Activated CD8-positive, alpha-beta T cell treated with anti-CD3 and anti-CD28 coated beads for 36 hours (primary cell): Measurements from ENCODE around the gene TRPC6. TPM values are rescaled to one million over a fixed set of nuclear protein-coding genes. Genes with fewer than 3 reads are reported as not detected.

Experiments used
- ATAC-seq: fragments of 200-7000 bp; cut with Tn5 transposase; one replicate; pipeline ENCODE4 v1.10.0; 2021; ENCODE audit warnings: mild to moderate bottlenecking, moderate library complexity
- CTCF ChIA-PET: fragments of 350-600 bp; sonication (Branson Sonifier 250); formaldehyde crosslinking; loops from one replicate; lab custom pipeline; 2021; ENCODE audit warnings: antibody characterized with exemption; lab: Charles Lee
- POLR2A ChIA-PET: fragments of 350-600 bp; sonication (Branson Sonifier 250); formaldehyde crosslinking; loops from one replicate; lab custom pipeline; 2021; ENCODE audit warnings: antibody characterized with exemption; lab: Charles Lee
- DNase-seq: peaks from one replicate; pipeline ENCODE4 v3.0.0-alpha.2; 2020
- H3K27ac Mint-ChIP-seq: one replicate; pipeline ENCODE4 v1.8.0; 2021; ENCODE audit warnings: mild to moderate bottlenecking, mixed read lengths
- H3K27me3 Mint-ChIP-seq: one replicate; pipeline ENCODE4 v1.8.0; 2021; ENCODE audit warnings: mixed read lengths
- H3K36me3 Mint-ChIP-seq: one replicate; pipeline ENCODE4 v1.8.0; 2021; ENCODE audit warnings: low read depth, mixed read lengths
- H3K4me1 Mint-ChIP-seq: one replicate; pipeline ENCODE4 v1.8.0; 2021; ENCODE audit warnings: low read depth, mixed read lengths
- H3K4me3 Mint-ChIP-seq: one replicate; pipeline ENCODE4 v1.8.0; 2021; ENCODE audit warnings: mild to moderate bottlenecking, moderate library complexity, mixed read lengths
- H3K9me3 Mint-ChIP-seq: one replicate; pipeline ENCODE4 v1.8.0; 2021; ENCODE audit warnings: mixed read lengths
- intact Hi-C: fragments of 100-400 bp; cut with micrococcal nuclease; formaldehyde crosslinking; loops from one replicate; pipeline ENCODE4 v1.10.0; 2022
- total RNA-seq, 2 experiments: library from RNA; stranded (reverse); gene quantifications; one replicate each; pipeline ENCODE4 v1.2.3, GENCODE V29; 2021
- TF ChIP-seq, protein P1 (sequence below): fragments of 200-600 bp; IDR thresholded peaks from one replicate; pipeline ENCODE4 v1.8.0; 2022; ENCODE audit warnings: antibody characterized with exemption, mild to moderate bottlenecking

TRPC6 gene
- total RNA-seq = not detected

DNA sequence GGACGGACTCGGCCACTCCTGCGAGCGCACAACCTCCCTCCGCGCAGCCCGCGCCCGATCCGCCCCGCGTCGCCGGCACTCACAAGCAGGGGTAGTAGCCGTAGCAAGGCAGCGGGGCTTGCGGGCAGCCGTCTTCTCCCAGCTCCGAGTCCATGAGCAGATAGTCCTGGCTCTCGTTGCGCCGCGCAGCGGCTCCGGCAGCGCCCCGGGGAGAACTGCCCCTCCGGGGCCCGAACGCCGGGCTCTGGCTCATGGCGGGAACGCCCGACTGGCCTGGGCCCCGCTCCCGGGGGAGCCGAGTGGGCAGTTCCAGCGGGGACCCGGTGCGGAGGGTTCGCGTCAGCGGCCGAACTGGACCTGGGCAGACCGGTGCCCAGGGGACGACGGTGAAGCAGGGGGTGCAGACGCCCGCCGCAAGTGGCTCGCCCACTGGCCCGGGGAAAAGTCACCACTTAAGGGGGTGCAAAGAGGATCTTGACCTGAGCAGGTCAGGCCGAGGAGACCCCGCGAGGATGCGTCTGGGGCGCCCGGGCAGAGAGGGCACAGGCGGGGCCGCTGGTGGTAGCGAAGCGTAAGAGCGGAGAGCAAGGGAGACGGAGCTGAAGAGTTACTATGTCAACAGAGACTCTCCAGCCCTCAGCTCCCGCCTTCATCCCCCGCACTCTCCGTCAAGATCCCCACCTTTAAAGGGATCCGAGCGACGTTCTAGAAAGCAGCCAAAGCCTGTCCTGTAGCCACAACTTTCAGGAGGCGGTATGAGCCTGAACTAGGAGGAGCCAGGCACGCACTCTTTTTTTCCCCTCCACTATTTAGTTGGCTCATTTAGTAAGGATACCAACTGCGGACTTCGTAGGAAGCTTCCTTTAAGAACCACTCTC, at the start of gene TRPC6:
TSS of gene TRPC6 (minus strand) at position 757 of the 878 bp plus-strand sequence. CDS start at position 253, 504 bp downstream.
- no peaks in the 10 kb centered on the region for H3K4me1 Mint-ChIP-seq
- ATAC-seq = no peak

DNA sequence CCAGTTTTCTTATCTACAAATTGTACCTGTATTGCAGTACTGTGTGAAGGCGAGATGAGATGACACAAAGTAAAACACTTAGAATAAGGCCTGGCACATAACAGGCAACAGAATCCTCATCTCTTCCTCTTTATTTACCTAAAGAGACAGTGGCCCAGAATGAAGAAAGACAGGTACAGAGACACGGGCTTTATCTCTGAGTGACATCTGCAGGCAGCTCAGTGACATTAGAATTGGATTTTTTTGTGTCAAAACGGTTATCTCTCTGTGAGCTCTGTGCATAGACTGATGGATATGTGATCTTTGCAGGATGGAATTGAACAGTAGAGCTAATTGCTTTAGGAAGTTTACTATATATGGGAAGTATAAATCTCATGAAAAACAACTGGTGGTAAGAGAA, 36.2 kb upstream of the TRPC6 start:
- TF ChIP-seq, protein P1, sequence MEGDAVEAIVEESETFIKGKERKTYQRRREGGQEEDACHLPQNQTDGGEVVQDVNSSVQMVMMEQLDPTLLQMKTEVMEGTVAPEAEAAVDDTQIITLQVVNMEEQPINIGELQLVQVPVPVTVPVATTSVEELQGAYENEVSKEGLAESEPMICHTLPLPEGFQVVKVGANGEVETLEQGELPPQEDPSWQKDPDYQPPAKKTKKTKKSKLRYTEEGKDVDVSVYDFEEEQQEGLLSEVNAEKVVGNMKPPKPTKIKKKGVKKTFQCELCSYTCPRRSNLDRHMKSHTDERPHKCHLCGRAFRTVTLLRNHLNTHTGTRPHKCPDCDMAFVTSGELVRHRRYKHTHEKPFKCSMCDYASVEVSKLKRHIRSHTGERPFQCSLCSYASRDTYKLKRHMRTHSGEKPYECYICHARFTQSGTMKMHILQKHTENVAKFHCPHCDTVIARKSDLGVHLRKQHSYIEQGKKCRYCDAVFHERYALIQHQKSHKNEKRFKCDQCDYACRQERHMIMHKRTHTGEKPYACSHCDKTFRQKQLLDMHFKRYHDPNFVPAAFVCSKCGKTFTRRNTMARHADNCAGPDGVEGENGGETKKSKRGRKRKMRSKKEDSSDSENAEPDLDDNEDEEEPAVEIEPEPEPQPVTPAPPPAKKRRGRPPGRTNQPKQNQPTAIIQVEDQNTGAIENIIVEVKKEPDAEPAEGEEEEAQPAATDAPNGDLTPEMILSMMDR = no peak
- Mint-ChIP-seq H3K4me3 (no peak overlapping the region), H3K36me3 (no peaks in the 10 kb centered on the region), H3K27ac (no peak overlapping the region), H3K4me1 (no peaks in the 10 kb centered on the region), H3K27me3 (no peaks in the 10 kb centered on the region), H3K9me3 (no peaks in the 10 kb centered on the region)
- DNase-seq (no peak), ATAC-seq (no peak)
- intact Hi-C loops = no loop called here
- ChIA-PET CTCF (interaction anchor here (0.9 kb wide), 1 partner anchor 241 kb away, joined by 3 read pairs; no protein-coding TSS in a partner anchor), POLR2A (no interaction called here)

More for the DNA sequence above, at the start of gene TRPC6:
- ChIA-PET CTCF (no interaction called here), POLR2A (no interaction called here)
- Mint-ChIP-seq H3K27ac (no peak within 1 kb of the TSS), H3K9me3 (peaks cover 7% of the 10 kb centered on the region), H3K27me3 (peaks cover 19% of the 10 kb centered on the region), H3K4me3 (no peak within 1 kb of the TSS), H3K36me3 (no peaks in the 10 kb centered on the region)
- TF ChIP-seq, protein P1 = no peak
- intact Hi-C loops = no loop called here
- no peak for DNase-seq

DNA sequence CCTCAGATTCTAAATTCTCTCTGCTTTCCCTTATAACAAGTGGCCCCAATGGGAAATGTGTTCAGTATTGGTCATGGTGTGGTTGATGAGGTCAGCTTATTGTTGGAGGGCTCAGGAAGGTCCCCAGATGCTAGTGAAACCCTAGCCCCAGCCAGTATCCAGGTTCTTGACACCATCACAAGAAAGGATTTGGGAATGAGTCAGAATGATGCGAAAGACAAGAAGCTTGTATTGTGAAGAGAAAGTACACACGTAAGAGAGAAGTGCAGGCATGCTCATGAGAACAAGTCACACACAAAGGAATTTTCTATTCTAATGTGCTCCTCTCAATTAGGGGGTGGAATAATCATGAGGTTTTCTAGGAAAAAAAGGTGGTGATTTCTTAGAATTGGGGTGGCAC, 34.9 kb upstream of the TRPC6 start:
- POLR2A ChIA-PET = no interaction called here
- H3K27me3 Mint-ChIP-seq = no peaks in the 10 kb centered on the region
- H3K27ac Mint-ChIP-seq = no peak overlapping the region
- no peak overlapping the region for H3K4me3 Mint-ChIP-seq
- TF ChIP-seq, protein P1 = no peak
- CTCF ChIA-PET = no interaction called here
- intact Hi-C loops = no loop called here
- no peaks in the 10 kb centered on the region for H3K36me3 Mint-ChIP-seq
- no peaks in the 10 kb centered on the region for H3K9me3 Mint-ChIP-seq
- DNase-seq (no peak), ATAC-seq (no peak)
- H3K4me1 Mint-ChIP-seq = no peaks in the 10 kb centered on the region

DNA sequence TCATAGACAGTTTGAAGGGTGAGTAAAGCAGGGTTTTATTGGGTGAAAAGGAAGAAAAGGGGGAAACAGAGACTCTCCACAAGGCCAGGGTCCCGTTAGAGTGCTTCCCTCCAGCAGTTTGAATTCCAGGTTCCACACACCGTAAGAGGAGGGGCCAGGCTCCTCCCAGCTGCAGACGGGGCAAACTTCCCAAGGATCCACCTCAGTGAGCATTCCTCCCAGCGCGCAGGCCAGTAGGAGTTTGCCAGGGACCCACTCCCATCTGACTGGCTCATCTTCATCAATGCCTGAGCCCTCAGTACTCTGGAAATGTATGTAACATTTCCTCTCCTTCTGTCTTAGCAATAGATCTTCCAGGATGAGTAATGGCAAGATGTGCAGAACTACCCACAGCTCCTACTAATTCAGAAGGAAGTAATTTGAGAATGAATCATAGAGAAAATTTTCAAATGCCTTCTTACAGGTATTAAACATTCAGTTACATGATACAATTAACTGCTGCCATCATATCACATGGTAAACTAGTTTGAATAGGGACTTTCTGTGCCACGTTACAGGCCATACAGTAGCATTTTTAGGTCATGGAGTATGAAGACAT, 34.0 kb upstream of the TRPC6 start:
- CTCF ChIA-PET = no interaction called here
- ATAC-seq (no peak), DNase-seq (no peak)
- POLR2A ChIA-PET = no interaction called here
- Mint-ChIP-seq H3K27ac (no peak overlapping the region), H3K36me3 (no peaks in the 10 kb centered on the region), H3K27me3 (no peaks in the 10 kb centered on the region), H3K4me3 (no peak overlapping the region), H3K4me1 (no peaks in the 10 kb centered on the region), H3K9me3 (no peaks in the 10 kb centered on the region)
- intact Hi-C loops = no loop called here
- TF ChIP-seq, protein P1 = no peak

DNA sequence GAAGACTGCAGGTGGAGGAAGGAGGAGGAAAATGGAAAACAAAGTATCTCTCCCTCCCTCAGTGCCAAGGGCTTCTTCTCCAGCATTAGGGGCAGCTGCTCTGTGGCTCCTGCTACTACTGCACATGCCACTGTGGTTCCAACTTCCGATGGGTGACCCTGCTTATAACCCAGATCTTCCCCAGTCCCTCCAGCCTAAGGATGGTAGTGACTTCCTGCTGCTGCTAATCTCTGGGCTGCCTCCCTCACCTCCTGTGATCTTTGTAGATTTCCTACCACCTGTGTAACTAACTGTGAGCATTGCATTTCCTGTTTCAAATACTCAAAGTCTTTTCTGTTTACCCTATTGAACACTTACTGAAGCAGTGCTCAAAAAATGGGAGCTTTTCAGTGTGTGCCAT, 28.7 kb upstream of the TRPC6 start:
- no peaks in the 10 kb centered on the region for H3K9me3 Mint-ChIP-seq
- ChIA-PET CTCF (no interaction called here), POLR2A (interaction anchor here (1.1 kb wide), 1 partner anchor 9 kb away, joined by 3 read pairs; no protein-coding TSS in a partner anchor)
- DNase-seq (no peak), ATAC-seq (no peak)
- H3K4me3 Mint-ChIP-seq = no peak overlapping the region
- intact Hi-C loops = no loop called here
- no peaks in the 10 kb centered on the region for H3K36me3 Mint-ChIP-seq
- TF ChIP-seq, protein P1 = no peak
- H3K27me3 Mint-ChIP-seq = no peaks in the 10 kb centered on the region
- no peak overlapping the region for H3K27ac Mint-ChIP-seq
- H3K4me1 Mint-ChIP-seq = no peaks in the 10 kb centered on the region
